HepG2 (cell line): ENCODE results near the gene LENEP. TPM values are rescaled to one million over a fixed set of nuclear protein-coding genes. Genes with fewer than 3 reads are reported as not detected.

ENCODE experiments used
- CSRNP2 ChIP-seq: sonication (generic); formaldehyde crosslinking; conservative IDR thresholded peaks from 2 replicates; pipeline ENCODE4 v1.8.0; 2022; ENCODE audit warnings: low read depth, missing genetic modification reagents
- DMTF1 ChIP-seq: sonication (generic); formaldehyde crosslinking; IDR thresholded peaks from 2 replicates; pipeline ENCODE4 v1.4.0; 2020; ENCODE audit warnings: mild to moderate bottlenecking, missing genetic modification reagents
- GTF2F1 ChIP-seq: fragments of 150-350 bp; IDR thresholded peaks from 2 replicates; pipeline ENCODE4 v1.6.1; 2014; ENCODE audit warnings: low read length
- HNRNPH1 ChIP-seq: fragments of 200-400 bp; formaldehyde crosslinking; optimal IDR thresholded peaks from 2 replicates; pipeline ENCODE3; 2017; ENCODE audit warnings: mild to moderate bottlenecking, low read depth, low read length
- KMT2A ChIP-seq: sonication (generic); formaldehyde crosslinking; IDR thresholded peaks from 2 replicates; pipeline ENCODE4 v1.4.0; 2020; ENCODE audit warnings: missing genetic modification reagents
- MAF1 ChIP-seq: sonication (generic); formaldehyde crosslinking; IDR thresholded peaks from 2 replicates; pipeline ENCODE4 v1.5.0; 2020; ENCODE audit warnings: missing genetic modification reagents, borderline replicate concordance
- NR3C1 ChIP-seq: sonication (generic); formaldehyde crosslinking; IDR thresholded peaks from 2 replicates; pipeline ENCODE4 v1.4.0; 2020; ENCODE audit warnings: missing genetic modification reagents
- PCBP2 ChIP-seq: fragments of 200-400 bp; formaldehyde crosslinking; optimal IDR thresholded peaks from 2 replicates; pipeline ENCODE3; 2018; ENCODE audit warnings: low read length, low read depth; ENCODE audit not compliant: poor library complexity, severe bottlenecking
- PRDM15 ChIP-seq: sonication (generic); formaldehyde crosslinking; IDR thresholded peaks from 2 replicates; pipeline ENCODE4 v1.4.0; 2020; ENCODE audit warnings: missing genetic modification reagents
- RAD21 ChIP-seq: fragments of 450-650 bp; formaldehyde crosslinking; IDR thresholded peaks from 2 replicates; pipeline ENCODE4 v1.5.0; 2020; ENCODE audit warnings: mild to moderate bottlenecking
- SAFB2 ChIP-seq: sonication (generic); formaldehyde crosslinking; IDR thresholded peaks from 2 replicates; pipeline ENCODE4 v1.5.1; 2020; ENCODE audit warnings: missing genetic modification reagents, low read depth, mild to moderate bottlenecking, borderline replicate concordance
- SMC3 ChIP-seq: IDR thresholded peaks from 2 replicates; pipeline ENCODE4 v1.6.1; 2011; ENCODE audit warnings: low read length, improper control_type of control experiment
- WIZ ChIP-seq: sonication (generic); formaldehyde crosslinking; IDR thresholded peaks from 2 replicates; pipeline ENCODE4 v1.5.1; 2020; ENCODE audit warnings: mild to moderate bottlenecking, missing genetic modification reagents
- ZBTB26 ChIP-seq: IDR thresholded peaks from 2 replicates; pipeline ENCODE4 v1.6.1; 2016; ENCODE audit warnings: missing compliant biosample characterization, missing genetic modification reagents, borderline replicate concordance
- ZNF160 ChIP-seq: sonication (generic); formaldehyde crosslinking; IDR thresholded peaks from 2 replicates; pipeline ENCODE4 v1.8.0; 2022; ENCODE audit warnings: mild to moderate bottlenecking, inconsistent platforms, missing genetic modification reagents
- ZNF232 ChIP-seq: sonication (generic); formaldehyde crosslinking; IDR thresholded peaks from 2 replicates; pipeline ENCODE4 v1.4.0; 2020; ENCODE audit warnings: missing genetic modification reagents, borderline replicate concordance
- ZNF326 ChIP-seq: sonication (generic); formaldehyde crosslinking; IDR thresholded peaks from 2 replicates; pipeline ENCODE4 v1.4.0; 2020; ENCODE audit warnings: missing genetic modification reagents, borderline replicate concordance
- ZNF446 ChIP-seq: sonication (generic); formaldehyde crosslinking; IDR thresholded peaks from 2 replicates; pipeline ENCODE4 v1.5.0; 2020; ENCODE audit warnings: mild to moderate bottlenecking, missing genetic modification reagents
- ZNF557 ChIP-seq: sonication (generic); formaldehyde crosslinking; IDR thresholded peaks from 2 replicates; pipeline ENCODE4 v1.4.0; 2020; ENCODE audit warnings: missing genetic modification reagents
- ZNF7 ChIP-seq: IDR thresholded peaks from 2 replicates; pipeline ENCODE4 v1.6.1; 2016; ENCODE audit warnings: missing biosample characterization, missing genetic modification reagents
- polyA plus RNA-seq, 8 experiments: library from polyadenylated mRNA; depleted of rRNA in 3 of 8; stranded (reverse) in 7 of 8; unstranded in 1 of 8; fragments of >200 nt; fragmentation: Illumina TruSeq in 4 of 8; extraction: Trizol in 4 of 8; gene quantifications; 2 replicates each; pipeline versions ENCODE4 v1.2.1 to v1.2.3, GENCODE V29; 2011 to 2016; ENCODE audit warnings: low read depth in 4 of 8, missing spikeins in 1 of 8, mixed read lengths in 1 of 8; ENCODE audit not compliant: insufficient read depth in 1 of 8
- total RNA-seq, 5 experiments: library from RNA; depleted of rRNA; stranded (reverse); fragments of >200 nt; fragmentation: Illumina TruSeq; extraction: Trizol; gene quantifications; 2 replicates each; pipeline ENCODE4 v1.2.3, GENCODE V29; 2016; ENCODE audit warnings: low read depth in 1 of 5

LENEP gene
- total and polyA plus RNA-seq, 2 of the 13 experiments (the other 11 are each of a cell fraction or from before 2014, with no cell fraction given): 0.29 TPM; not detected in 1

- no peak; the same call in 1 of the 2 replicates for TF ChIP-seq WIZ (CRISPR knock-in tag)
- TF ChIP-seq ZNF326 (CRISPR knock-in tag): no peak
- peak; percentile 95 for TF ChIP-seq RAD21 (CRISPR knock-in tag)
- TF ChIP-seq ZNF446 (CRISPR knock-in tag): no peak
- TF ChIP-seq SAFB2 (CRISPR knock-in tag): peak; percentile 91; the same call in 1 of the 2 replicates
- peak; percentile 89; the same call in 1 of the 2 replicates for TF ChIP-seq ZNF557 (CRISPR knock-in tag)
- no peak for TF ChIP-seq NR3C1
- TF ChIP-seq ZNF7 (CRISPR knock-in tag): no peak
- TF ChIP-seq ZNF232 (CRISPR knock-in tag): peak; percentile 85; the same call in 1 of the 2 replicates
- no peak for TF ChIP-seq HNRNPH1
- 0 out of 2 replicates have a peak, but pooled peaks have one; percentile 23 for TF ChIP-seq CSRNP2 (CRISPR knock-in tag)
- TF ChIP-seq SMC3: no peak
- TF ChIP-seq PRDM15 (CRISPR knock-in tag): peak; percentile 24; the same call in 1 of the 2 replicates
- TF ChIP-seq DMTF1: no peak; the same call in 1 of the 2 replicates
- TF ChIP-seq MAF1 (CRISPR knock-in tag): peak; percentile 82; the same call in 1 of the 2 replicates
- no peak for TF ChIP-seq ZBTB26
- peak; percentile 90 for TF ChIP-seq ZNF160 (CRISPR knock-in tag)
- peak; percentile 40; the same call in 1 of the 2 replicates for TF ChIP-seq KMT2A (CRISPR knock-in tag)
- no peak for TF ChIP-seq GTF2F1
- no peak for TF ChIP-seq PCBP2
Observed at GRCh38 chr1:154961207-154962155, 31.9 kb upstream of the LENEP start, which contains the start of gene PYGO2 (continued).
